Measurements from ENCODE around the gene NPPA.

The NPPA gene

DNA sequence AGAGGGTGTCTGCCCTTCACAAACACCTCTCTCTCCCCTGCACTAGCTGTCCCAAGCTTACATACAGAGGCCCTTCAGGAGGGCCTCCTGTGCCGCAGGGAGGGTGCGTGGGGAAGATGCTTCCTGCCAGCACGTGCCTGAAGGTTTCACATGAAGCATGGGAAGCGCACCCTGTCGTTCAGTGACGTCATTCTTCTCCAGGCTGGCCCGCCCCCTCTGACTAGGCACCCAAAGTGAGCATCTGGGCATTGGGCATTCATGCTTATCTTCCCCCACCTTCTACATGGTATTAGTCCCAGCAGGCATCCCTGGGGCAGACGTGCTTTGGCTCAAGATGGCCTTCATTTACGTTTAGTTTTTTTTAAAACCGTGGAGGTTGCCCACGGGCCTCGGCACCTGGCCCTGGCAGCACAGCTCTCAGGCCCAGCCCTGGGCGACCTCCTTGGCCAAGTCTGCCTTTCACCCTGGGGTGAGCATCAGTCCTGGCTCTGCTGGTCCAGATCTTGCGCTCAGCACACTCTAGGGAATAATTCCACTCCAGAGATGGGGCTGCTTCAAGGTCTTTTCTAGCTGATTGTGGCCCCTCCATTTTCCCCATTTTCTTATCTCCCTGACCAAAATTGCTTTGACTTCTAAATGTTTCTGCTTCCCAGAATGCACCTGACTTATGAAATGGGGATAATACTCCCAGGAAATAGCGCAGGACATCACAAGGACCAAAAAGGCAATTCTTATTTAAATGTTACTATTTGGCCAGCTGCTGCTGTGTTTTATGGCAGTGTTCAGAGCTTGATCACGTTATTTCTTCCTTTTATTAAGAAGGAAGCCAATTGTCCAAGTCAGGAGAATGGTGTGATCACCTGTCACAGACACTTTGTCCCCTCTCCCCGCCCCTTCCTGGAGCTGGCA lies 6.1 kb downstream of the NPPA start:
- DNase-seq: no peak

- no peak for DNase-seq
Observed at GRCh38 chr1:11839727-11840705, 7.6 kb downstream of the NPPA start.

DNA sequence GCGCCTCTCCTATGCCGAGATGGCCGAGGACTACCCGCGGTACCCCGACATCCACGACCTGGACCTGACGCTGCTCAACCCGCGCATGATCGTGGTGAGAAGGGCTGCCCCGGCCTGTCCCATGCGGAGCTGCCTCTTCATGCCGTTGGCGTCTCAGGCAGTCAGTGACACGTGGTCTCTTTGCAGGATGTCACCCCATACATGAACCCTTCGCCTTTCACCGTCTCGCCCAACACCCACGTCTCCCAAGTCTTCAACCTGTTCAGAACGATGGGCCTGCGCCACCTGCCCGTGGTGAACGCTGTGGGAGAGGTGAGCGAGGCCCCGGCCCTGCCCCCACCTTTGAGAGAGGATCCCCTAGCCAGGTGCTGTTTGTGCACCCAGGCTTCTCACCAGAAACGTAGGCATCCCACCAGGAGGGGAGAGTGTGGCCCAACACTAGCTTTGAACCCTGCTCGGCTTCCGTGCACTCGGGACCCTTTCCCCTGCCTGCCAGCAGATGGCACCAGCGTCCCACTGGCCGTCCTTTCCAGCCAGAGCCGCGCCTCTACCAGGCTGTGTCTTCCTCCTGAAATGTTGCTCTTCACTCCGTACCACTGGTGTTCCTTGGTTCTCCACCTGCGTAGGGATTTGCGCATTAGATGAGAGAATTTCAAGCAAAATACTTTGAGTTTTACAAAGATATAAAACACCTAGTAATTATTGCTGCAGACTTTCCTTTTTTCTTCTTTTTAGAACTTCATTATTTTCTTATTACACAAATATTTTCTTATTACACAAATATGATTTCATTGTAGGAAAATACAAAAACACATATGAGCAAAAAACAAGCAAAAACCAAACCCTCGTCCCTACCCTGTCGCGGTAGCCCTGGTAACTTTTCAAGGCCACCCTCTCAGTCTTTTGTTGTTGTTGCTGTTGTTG lies 9.0 kb downstream of the NPPA start:
- DNase-seq: peak; percentile 55

GRCh38 chr1:11837767-11838348 lies 9.7 kb downstream of the NPPA start:
- no peak for DNase-seq

DNA sequence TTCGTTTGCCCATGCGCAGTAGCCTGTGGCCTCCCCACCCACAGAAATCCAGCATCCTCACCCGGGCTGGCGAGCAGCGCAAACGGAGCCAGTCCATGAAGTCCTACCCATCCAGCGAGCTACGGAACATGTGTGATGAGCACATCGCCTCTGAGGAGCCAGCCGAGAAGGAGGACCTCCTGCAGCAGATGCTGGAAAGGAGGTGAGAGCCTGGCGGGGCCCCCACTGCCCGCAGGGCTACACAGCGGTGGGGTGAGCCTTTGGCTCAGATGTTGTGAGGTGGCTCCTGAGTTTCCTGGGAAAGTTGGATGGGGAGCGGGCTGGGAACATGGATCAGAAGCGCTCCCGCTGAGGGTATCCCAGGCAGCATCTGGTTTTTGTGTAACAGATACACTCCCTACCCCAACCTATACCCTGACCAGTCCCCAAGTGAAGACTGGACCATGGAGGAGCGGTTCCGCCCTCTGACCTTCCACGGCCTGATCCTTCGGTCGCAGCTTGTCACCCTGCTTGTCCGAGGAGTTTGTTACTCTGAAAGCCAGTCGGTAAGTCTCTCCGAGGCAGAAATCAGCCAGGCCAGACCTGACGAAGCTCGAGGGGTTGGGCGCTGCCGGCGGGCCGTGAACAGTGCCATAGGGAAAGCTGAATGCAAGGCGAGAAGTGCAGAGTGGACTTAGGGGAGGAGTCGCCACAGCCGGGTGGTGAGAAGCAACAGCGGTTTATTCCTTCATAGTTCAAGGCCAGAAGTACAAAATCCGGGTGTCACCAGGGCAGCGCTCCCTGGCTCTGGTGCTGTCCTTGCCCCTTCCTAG lies 10.4 kb downstream of the NPPA start:
- no peak for DNase-seq

DNA sequence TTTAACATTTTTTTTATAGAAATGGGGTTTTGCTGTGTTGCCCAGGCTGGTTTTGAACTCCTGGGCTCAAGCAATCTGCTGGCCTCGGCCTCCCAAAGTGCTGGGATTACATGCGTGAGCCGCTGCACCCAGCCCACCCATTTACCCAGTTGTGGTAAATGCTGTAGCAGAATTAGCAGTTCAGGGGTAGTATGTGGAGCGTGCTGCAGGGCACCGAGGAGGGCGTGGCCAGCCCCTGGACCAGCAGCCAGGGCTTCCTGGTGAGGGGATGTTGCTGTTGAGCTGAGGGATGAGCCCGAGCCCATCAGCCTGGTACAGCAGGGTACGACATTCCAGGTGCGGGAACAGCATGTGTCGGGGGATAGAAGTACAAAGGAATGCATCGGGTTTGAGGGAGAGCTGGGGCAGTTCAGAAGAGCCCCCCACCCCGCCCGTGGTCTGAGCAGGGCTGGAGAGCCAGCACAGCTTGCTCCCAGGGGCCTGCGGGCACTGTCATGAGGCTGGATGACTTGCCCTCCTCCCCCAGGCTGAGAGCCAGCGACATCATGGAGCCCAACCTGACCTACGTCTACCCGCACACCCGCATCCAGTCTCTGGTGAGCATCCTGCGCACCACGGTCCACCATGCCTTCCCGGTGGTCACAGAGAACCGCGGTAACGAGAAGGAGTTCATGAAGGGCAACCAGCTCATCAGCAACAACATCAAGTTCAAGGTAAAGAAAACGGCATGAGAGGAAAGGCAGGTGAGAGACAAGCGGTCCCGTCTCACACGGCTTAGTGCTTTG lies 11.9 kb downstream of the NPPA start:
- no peak for DNase-seq

GRCh38 chr1:11833900-11834299 lies 13.7 kb downstream of the NPPA start:
- DNase-seq: no peak

GRCh38 chr1:11833497-11833896 lies 14.1 kb downstream of the NPPA start:
- no peak for DNase-seq

DNA sequence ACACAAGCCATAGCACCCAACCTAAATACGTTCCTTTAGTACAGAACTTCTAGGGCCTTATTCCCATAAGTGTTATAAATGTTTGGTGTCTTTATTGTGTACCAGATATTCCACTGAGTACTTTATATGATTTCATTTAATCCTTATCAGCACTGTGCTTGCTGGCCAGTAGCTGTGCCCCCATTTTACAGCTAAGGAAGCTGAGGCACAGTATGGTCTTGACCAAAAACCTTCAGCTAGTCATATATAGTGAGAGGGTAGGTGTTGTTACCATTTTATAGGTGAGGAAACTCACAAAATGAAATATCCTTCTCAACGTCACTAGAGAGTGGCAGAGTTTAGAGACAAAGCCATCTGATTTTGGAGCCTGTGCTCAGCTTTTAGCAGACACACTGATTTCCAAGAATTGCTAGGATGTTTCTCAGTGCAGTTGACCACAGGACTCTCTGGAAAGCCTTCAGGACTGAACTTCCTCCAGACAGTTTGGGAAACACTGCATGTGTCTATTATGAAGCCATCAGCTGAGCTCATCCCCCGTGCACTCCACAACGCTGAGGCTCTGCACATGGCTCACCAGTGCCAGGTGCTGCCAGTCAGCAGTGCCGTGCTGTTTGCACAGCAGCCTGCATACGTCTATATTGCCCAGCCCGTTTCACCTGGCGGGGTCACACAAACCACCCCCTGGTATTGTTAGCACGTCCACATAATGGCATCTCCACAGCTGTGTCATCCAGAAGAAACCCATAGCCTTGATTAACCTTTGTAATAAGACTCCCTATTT lies 15.4 kb downstream of the NPPA start:
- DNase-seq: no peak

DNA sequence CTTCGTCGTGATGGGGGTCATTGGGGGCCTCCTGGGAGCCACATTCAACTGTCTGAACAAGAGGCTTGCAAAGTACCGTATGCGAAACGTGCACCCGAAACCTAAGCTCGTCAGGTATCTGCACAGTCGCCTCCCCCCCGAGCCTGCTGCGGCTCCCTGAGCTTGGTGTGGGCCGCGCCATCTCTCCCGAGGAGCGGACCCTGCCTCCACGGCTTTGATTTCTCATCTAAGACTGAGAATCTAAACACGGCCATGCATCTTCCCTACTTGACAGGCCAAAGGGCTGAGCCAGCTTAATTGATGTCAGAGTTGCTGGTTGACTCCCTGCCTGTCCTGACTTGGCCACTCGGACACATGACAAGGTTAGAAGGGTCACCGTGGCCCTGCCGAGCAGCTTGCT lies 19.1 kb downstream of the NPPA start:
- DNase-seq: no peak

DNA sequence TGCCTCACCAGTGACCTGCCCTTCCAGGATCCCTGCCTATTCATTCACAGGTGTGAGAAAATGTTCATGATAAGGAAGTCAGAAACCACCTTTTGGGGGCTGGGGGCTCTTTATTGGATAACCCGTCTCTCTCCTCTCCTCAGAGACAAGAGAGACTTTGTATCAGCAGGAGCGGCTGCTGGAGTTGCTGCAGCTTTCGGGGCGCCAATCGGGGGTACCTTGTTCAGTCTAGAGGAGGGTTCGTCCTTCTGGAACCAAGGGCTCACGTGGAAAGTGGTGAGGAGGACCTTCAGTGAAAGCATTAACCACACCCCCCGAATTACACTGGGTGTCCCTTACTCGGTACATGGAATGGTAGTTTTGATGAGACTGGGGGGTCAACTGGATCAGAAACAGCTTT lies 20.6 kb downstream of the NPPA start:
- no peak for DNase-seq

- DNase-seq: no peak
Observed at GRCh38 chr1:11825131-11825530, 22.5 kb downstream of the NPPA start.

DNA sequence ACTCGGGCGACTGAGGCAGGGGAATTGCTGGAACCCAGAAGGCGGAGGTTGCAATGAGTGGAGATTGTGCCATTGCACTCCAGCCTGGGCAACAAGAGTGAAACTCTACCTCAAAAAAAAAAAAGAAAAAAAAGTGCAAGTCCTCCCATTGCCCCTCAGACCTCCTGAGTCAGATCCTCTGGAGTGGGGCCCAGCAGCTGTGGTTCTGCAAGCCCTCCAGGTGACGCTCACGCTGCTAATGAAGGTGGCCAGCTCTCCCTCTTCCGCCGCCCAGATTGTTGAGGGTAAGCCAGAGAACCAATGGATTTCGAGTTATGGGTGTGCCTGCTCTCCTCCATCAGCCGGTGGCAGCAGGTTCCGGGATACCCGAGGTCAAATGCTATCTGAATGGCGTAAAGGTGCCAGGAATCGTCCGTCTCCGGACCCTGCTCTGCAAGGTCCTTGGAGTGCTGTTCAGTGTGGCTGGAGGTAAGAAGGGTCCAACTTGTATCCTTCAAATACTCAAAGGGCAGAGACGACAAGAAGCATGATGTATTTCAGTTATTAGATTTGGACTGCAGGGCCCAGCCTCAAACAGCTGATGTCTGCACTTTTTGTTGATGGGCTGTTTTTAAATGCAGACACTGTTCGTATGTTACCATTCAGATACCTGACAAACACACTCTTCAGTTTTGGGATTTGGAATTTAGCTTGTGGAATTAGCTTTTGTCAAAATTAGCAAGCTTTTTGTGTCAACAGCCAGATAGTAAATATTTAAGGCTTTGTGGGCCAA lies 24.0 kb downstream of the NPPA start:
- DNase-seq: no peak

GRCh38 chr1:11822091-11822490 lies 25.5 kb downstream of the NPPA start:
- DNase-seq: no peak

- no peak for DNase-seq
Observed at GRCh38 chr1:11817192-11817591, 30.4 kb downstream of the NPPA start.

GRCh38 chr1:11813021-11813420 lies 34.6 kb downstream of the NPPA start:
- no peak for DNase-seq

DNA sequence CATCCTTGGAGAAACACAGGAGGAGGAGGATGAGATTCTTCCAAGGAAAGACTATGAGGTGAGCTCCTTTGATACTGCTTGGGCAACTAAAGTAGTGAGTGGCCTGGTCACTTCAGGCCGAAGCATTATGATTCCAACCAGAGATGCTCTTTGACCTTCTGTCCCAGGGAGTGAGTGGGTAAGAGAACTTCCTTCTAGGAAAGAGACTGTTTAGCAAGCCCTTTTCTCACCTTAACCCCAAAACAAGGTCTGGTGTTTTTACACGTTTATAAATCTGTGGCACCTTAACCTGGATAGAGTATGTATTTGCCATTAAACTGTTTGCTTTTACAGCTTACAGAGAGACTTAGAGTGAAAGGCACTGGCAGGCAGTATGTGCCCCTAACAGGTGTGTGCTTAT lies 40.5 kb downstream of the NPPA start:
- no peak for DNase-seq

DNA sequence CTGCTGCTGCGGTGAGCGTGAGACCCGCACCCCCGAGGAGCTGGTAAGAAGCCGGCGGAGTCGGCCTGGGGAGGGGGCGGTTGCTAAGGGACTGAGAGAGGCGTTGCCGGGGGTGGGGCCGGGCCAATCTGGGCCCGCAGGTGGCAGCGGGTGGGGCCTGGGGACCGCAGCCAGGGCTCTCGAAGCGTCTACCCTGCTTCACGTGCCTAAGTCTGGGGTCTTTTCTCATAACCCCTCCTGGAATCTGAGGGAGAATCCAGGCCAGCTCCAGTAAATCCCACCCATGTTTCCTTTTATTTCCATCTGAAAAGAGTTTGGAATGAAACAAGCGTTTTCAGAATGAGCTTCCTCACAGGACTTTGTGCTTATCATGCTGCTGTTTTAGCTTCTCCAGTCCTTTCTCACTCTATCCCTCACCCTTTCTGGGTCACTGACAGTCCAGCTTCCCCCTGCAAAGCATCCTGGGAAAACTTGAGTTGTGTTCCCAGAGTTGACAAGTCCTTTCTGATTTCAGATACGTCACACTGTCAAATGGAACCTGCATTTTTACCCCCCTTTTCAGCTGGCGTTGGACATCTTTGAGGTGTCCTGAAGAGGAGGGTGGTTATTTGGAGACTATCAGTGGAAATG lies 41.2 kb downstream of the NPPA start:
- peak; percentile 84 for DNase-seq

All from stimulated activated naive CD4-positive, alpha-beta T cell treated with Interleukin-2 at 50 U/mL for 16 hours (primary cell).